PC-9 (cell line): ENCODE results near the gene OFD1. TPM values are rescaled to one million over a fixed set of nuclear protein-coding genes. Genes with fewer than 3 reads are reported as not detected.

Experiments used
- BruUV-seq: library from RNA; stranded (reverse); fragments of 400-500 nt; replicated peaks from 2 replicates; lab custom pipeline; 2021; lab: Mats Ljungman, UMichigan
- CTCF ChIA-PET: fragments of 300-600 bp; sonication (Branson Sonifier 250); formaldehyde crosslinking; loops from one replicate; lab custom pipeline; 2022; ENCODE audit warnings: antibody characterized with exemption; lab: Charles Lee
- POLR2A ChIA-PET: fragments of 300-600 bp; sonication (Branson Sonifier 250); formaldehyde crosslinking; loops from one replicate; lab custom pipeline; 2022; ENCODE audit warnings: antibody characterized with exemption; ENCODE audit not compliant: unreplicated experiment; lab: Charles Lee
- DNase-seq, 2 experiments: peaks; one replicate each; pipeline versions ENCODE4 v3.0.0 to v3.0.0-alpha.2; 2015 to 2022; ENCODE audit warnings: mixed read lengths in 1 of 2
- H2AFZ ChIP-seq: fragments of 200-600 bp; sonication (generic); 2 replicates; pipeline ENCODE4 v1.8.1; 2017; ENCODE audit warnings: antibody characterized with exemption
- H3F3A ChIP-seq: fragments of 200-600 bp; sonication (generic); 2 replicates; pipeline ENCODE4 v1.8.1; 2017; ENCODE audit warnings: antibody characterized with exemption, mild to moderate bottlenecking, low read depth; ENCODE audit not compliant: insufficient read depth
- H3K27ac ChIP-seq: fragments of 200-600 bp; sonication (generic); 2 replicates; pipeline ENCODE4 v1.6.1; 2016; ENCODE audit warnings: mixed run types
- H3K27me3 ChIP-seq: fragments of 200-600 bp; sonication (generic); 2 replicates; pipeline ENCODE4 v1.6.1; 2016; ENCODE audit warnings: low read depth, mixed run types; ENCODE audit not compliant: insufficient read depth
- H3K36me3 ChIP-seq: fragments of 200-600 bp; sonication (generic); 2 replicates; pipeline ENCODE4 v1.6.1; 2016; ENCODE audit warnings: low read depth, mixed run types
- H3K4me1 ChIP-seq: fragments of 200-600 bp; sonication (generic); replicated peaks from 2 replicates; pipeline ENCODE4 v1.6.1; 2016; ENCODE audit warnings: mixed run types; ENCODE audit not compliant: insufficient read depth
- H3K4me2 ChIP-seq: fragments of 200-600 bp; sonication (generic); 2 replicates; pipeline ENCODE4 v1.6.1; 2017; ENCODE audit warnings: mixed run types
- H3K4me3 ChIP-seq: fragments of 200-600 bp; sonication (generic); 2 replicates; pipeline ENCODE4 v1.6.1; 2016; ENCODE audit warnings: mixed run types
- H3K79me2 ChIP-seq: fragments of 200-600 bp; sonication (generic); 2 replicates; pipeline ENCODE4 v1.6.1; 2017; ENCODE audit warnings: low read depth, mixed run types
- H3K9me2 ChIP-seq: fragments of 200-600 bp; sonication (generic); 2 replicates; pipeline ENCODE4 v1.8.1; 2017; ENCODE audit warnings: mild to moderate bottlenecking; ENCODE audit not compliant: insufficient read depth
- H3K9me3 ChIP-seq: fragments of 200-600 bp; sonication (generic); 2 replicates; pipeline ENCODE4 v1.8.1; 2016; ENCODE audit warnings: low read depth; ENCODE audit not compliant: insufficient read depth
- H4K20me1 ChIP-seq: fragments of 200-600 bp; sonication (generic); 2 replicates; pipeline ENCODE4 v1.8.1; 2017; ENCODE audit not compliant: insufficient read depth
- EZH2 ChIP-seq: fragments of 200-600 bp; sonication (generic); IDR thresholded peaks from 2 replicates; pipeline ENCODE4 v1.8.0; 2017; ENCODE audit warnings: antibody characterized with exemption, low read depth
- intact Hi-C: fragments of 100-400 bp; cut with micrococcal nuclease; formaldehyde crosslinking; loops from one replicate; pipeline ENCODE4 v1.10.0; 2022; ENCODE audit not compliant: unreplicated experiment
- total RNA-seq: library from RNA; stranded (reverse); gene quantifications from 2 replicates; pipeline ENCODE4 v1.2.3, GENCODE V29; 2021
- TF ChIP-seq, protein P1 (sequence below): fragments of 200-600 bp; sonication (generic); conservative IDR thresholded peaks from 2 replicates; pipeline ENCODE4 v1.6.1; 2017; ENCODE audit warnings: mixed run types, antibody characterized with exemption, mild to moderate bottlenecking, moderate library complexity

The OFD1 gene
- total RNA-seq, 1 experiment from 2014 or later = 31.6 TPM

DNA sequence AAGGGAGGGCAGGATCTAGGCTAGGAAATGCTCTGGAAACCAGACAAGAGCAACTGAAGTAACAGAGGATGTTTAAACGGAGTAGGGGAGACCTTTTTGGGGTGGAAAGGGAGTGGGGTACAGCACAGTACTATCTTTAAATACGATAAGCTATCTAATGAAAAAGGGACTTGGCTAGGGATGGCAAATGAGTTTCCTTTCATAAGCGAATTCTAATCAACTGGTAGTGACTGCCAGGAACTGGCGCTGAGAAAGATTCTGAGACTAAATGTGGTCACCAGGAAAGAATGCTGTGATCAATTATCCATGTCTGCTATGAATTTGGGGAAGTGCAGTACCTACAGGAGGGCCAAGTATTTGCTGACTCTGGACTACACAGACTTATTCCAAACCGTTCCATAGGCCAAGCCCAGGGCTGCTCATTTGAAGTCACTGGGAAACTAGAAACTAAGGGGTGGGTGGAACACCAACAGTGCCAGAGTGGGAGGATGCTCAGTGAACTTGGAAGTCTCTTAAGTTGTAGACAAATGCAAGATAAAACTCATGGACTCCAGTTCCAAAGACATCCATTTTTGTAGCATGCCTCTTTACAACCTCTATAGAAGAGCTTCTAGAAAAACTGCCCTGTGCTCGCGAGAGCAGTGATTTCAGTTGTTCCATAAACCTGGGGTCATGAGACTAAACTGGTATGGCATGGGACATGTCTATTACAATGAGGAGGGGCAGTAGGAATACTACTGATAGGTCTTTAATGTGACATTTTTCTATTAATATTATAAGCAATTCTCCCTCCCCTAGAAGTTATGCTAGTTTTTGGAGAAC is 2.1 kb upstream of the OFD1 start:
- no peak for DNase-seq
- Histone ChIP-seq H3K4me1 (peaks cover 15% of the 10 kb centered on the region; the same call in 1 of the 2 replicates), H3K4me2 (peak overlapping the region; percentile 97), H3K9me3 (no peaks in the 10 kb centered on the region), H3K79me2 (peaks cover 81% of the 10 kb centered on the region), H2AFZ (no peak overlapping the region), H4K20me1 (no peaks in the 10 kb centered on the region), H3K9me2 (no peaks in the 10 kb centered on the region), H3K27me3 (no peaks in the 10 kb centered on the region), H3K27ac (no peak overlapping the region), H3K4me3 (no peak overlapping the region; the same call in 1 of the 2 replicates), H3F3A (peaks cover 11% of the 10 kb centered on the region; the same call in 1 of the 2 replicates), H3K36me3 (peaks cover 7% of the 10 kb centered on the region; the same call in 1 of the 2 replicates)
- intact Hi-C loops = no loop called here
- CTCF ChIA-PET = no interaction called here
- BruUV-seq = no TSS peak
- TF ChIP-seq, protein P1, sequence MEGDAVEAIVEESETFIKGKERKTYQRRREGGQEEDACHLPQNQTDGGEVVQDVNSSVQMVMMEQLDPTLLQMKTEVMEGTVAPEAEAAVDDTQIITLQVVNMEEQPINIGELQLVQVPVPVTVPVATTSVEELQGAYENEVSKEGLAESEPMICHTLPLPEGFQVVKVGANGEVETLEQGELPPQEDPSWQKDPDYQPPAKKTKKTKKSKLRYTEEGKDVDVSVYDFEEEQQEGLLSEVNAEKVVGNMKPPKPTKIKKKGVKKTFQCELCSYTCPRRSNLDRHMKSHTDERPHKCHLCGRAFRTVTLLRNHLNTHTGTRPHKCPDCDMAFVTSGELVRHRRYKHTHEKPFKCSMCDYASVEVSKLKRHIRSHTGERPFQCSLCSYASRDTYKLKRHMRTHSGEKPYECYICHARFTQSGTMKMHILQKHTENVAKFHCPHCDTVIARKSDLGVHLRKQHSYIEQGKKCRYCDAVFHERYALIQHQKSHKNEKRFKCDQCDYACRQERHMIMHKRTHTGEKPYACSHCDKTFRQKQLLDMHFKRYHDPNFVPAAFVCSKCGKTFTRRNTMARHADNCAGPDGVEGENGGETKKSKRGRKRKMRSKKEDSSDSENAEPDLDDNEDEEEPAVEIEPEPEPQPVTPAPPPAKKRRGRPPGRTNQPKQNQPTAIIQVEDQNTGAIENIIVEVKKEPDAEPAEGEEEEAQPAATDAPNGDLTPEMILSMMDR = no peak
- no peak for TF ChIP-seq EZH2
- POLR2A ChIA-PET = no interaction called here

DNA sequence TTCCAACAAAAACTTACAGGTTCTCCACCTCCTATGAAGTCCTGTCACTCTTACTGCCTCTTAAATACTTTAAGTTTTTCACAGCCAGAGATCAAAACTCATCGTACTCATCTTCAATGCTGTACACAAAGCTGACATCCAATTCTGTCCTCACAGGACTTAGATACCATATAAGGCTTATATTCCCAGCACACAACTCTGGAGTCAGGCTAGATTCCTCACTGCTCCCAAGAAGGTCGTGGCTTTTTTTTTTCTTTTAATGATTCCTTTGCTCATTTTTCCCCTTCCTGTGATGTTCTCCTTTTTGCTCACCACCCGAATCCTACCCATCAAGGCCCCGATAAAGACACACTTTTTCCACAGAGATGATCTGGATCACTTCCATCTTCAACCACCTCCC is 1.0 kb upstream of the OFD1 start:
- DNase-seq = no peak
- ChIA-PET POLR2A (no interaction called here), CTCF (no interaction called here)
- H3K4me1 ChIP-seq = peaks cover 15% of the 10 kb centered on the region; the same call in 1 of the 2 replicates
- peak overlapping the region; percentile 97 for H3K4me2 ChIP-seq
- intact Hi-C loops = no loop called here
- H3K36me3 ChIP-seq = peaks cover 7% of the 10 kb centered on the region; the same call in 1 of the 2 replicates
- H3K9me3 ChIP-seq = no peaks in the 10 kb centered on the region
- no TSS peak for BruUV-seq
- H3K27ac ChIP-seq = peak overlapping the region; percentile 96
- H3K27me3 ChIP-seq = no peaks in the 10 kb centered on the region
- TF ChIP-seq, protein P1 = no peak
- no peak for TF ChIP-seq EZH2
- peaks cover 75% of the 10 kb centered on the region for H3K79me2 ChIP-seq
- H3K9me2 ChIP-seq = no peaks in the 10 kb centered on the region
- no peaks in the 10 kb centered on the region for H4K20me1 ChIP-seq
- H3K4me3 ChIP-seq = peak overlapping the region; percentile 99
- H3F3A ChIP-seq = peaks cover 11% of the 10 kb centered on the region; the same call in 1 of the 2 replicates
- H2AFZ ChIP-seq = no peak overlapping the region

DNA sequence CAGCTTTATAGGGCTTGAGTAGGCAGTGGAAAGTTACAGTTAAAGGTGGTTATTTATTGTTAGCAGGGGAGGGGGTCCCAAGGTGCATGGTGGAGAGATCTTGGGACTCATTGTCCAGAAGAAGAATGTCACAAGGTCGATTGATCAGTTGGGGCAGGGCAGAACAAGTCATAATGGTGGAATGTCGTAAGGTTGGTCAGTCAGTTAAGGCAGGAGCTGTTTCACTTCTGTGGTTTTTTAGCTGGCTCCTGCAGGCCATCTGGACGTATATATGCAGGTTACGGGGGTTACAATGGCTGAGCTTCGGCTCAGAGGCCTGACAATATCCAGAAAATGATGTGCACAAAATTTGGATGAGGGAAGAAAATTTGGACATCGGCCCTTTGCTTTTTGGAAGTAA is 7.1 kb downstream of the OFD1 start:
- no peaks in the 10 kb centered on the region; the same call in 1 of the 2 replicates for H3K4me1 ChIP-seq
- no peak overlapping the region for H2AFZ ChIP-seq
- TF ChIP-seq, protein P1 = no peak
- no peak for TF ChIP-seq EZH2
- H4K20me1 ChIP-seq = no peaks in the 10 kb centered on the region
- H3K27ac ChIP-seq = no peak overlapping the region
- DNase-seq = no peak
- intact Hi-C loops = no loop called here
- CTCF ChIA-PET = no interaction called here
- H3K9me3 ChIP-seq = no peaks in the 10 kb centered on the region
- peaks cover 9% of the 10 kb centered on the region; the same call in 1 of the 2 replicates for H3K36me3 ChIP-seq
- peaks cover 9% of the 10 kb centered on the region; the same call in 1 of the 2 replicates for H3K79me2 ChIP-seq
- H3K9me2 ChIP-seq = no peaks in the 10 kb centered on the region
- no peaks in the 10 kb centered on the region for H3K27me3 ChIP-seq
- no peak overlapping the region for H3K4me3 ChIP-seq
- no peaks in the 10 kb centered on the region for H3F3A ChIP-seq
- POLR2A ChIA-PET = no interaction called here
- BruUV-seq = no TSS peak
- no peak overlapping the region for H3K4me2 ChIP-seq
